NCI-H2196 (cell line): ENCODE measurements around the gene ZP1.
"Not testable (repeated sequence)": the region's sequence is repeated elsewhere in the genome, so short reads cannot be mapped to it uniquely, and the experiment has no call there.

Experiments used
- DNase-seq: peaks from one replicate; lab custom pipeline; 2025; ENCODE audit not compliant: unreplicated experiment; lab: John Stamatoyannopoulos, UW

ZP1 gene

DNA sequence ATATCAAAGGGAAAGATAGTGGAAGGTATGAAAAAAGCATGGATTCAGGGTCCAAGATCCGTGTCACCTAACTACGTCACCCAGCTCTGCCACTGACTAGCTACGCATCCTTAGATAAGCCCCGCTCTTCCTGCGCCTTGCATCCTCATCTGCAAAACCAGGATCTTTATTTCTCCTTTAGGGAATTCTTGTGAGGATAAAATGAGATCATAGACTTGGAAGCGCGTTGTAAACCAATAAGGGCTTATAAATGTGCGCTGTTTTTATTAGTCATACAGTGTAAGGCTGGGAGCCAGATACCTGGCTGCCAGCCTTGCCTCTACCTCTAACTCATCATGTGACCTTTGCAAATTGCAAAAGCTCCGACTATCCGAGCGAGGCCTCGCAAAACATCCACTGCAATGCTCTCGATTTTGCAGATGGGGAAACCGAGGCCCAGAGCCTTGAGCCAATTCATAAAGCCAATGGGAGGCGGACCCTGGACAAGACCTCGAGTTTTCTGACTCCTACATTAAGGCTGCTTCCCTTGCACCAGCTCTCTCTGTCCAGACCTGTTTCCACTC lies 38.3 kb downstream of the ZP1 start:
- peak; percentile 16 for DNase-seq

DNA sequence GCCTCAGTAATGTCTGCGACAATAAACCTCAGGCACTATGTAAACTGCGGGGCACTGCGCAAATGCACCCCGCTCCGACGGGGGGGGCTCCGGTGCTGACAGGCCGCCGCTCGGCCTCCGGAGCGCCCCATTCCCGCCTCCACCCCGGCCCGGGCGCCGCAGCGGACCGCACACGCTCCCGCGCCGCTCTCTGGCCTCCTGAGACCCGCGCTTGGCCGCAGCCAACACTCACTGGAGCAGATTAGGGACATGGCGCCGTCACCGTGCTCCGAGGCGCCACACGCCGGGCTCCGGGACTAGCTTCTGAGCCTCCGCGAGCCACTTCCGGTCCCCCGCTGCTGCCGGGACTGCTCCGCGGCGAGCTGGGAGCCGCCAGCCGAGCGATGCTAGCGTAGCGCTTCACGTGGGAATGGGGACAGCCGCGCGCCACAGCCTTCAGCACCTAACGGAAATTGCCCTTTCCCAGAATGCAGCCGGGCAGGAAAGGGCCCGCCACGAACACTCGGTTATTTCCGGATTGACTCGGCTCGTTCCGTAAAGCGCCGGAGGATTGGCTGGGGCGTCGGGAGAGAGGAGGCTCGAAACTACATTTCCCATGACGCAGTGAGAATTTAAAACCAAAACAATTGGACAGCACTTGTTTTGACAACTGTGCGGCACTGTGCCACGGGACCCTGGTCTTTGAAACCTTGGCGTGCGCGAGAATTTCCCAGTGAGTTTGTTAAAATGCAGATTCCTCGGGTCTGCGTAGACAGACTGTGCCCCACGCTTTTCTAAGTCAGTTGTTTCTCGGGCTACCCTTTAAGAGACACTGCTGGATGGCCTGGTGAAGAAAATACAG lies 39.0 kb downstream of the ZP1 start, which contains the start of gene PRPF19:
Gene PRPF19 (minus strand): TSS at position 454 of the 841 bp plus-strand sequence. CDS start 203 bp downstream, at position 251.
- peak; percentile 98 for DNase-seq

DNA sequence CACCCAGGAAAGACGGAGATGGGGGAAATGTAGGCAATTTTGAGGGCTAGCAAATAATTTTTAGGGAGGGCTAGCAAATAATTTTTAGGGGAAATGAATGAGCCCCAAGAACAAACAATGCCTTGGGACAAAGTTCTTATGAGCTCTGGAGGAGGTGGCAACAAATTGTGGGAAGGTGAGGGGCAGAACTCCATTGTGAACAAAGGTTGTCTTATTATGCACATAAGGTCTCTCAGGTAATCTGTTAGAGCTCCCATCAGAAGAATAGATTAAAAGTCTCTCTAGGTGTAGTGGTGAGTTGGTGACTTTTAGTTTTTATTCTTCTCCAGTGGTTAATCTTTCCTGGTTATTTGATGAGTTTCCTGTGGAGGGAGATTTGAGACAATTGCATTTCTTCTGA lies 41.5 kb downstream of the ZP1 start:
- no peak for DNase-seq

DNA sequence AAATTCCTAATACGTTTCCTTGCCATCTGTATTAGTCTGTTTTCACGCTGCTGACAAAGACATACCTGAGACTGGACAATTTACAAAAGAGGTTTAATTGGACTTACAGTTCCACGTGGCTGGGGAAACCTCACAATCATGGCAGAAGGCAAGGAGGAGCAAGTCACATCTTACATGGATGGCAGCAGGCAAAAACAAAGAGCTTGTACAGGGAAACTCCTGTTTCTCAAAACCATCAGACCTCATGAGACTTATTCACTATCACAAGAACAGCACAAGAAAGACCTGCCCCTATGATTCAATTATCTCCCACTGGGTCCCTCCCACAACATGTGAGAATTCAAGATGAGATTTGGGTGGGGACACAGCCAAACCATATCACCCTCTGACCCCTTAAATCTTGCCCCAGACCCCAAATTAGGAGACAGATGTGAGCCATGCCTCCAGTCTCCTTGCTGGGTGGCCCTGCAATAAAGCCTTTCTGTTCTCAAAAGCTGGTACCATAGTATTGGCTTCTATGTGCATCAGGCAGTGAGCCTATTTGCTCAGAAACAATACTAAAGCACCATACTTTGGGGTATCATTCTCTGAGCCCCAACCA lies 42.4 kb downstream of the ZP1 start:
- DNase-seq = not testable (repeated sequence)

DNA sequence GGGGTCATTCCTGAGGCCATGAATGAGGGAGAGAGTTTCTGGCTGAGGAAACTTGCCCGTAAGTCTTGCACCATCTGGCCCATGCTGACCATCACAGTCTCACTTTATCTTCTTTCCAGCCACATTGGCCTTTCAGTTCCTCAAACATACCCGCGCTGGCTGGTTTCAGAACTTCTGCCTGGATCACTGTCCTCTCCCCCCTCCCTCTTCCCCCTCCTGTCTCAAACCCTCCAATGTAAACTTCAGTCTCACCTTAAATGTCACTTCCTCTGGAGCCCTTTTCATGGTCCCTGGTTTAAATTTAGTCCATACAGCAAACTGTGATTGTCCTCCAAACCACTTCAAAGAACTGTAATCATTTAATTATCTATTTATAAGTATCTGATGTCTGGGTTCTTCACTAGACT lies 42.9 kb downstream of the ZP1 start:
- no peak for DNase-seq

DNA sequence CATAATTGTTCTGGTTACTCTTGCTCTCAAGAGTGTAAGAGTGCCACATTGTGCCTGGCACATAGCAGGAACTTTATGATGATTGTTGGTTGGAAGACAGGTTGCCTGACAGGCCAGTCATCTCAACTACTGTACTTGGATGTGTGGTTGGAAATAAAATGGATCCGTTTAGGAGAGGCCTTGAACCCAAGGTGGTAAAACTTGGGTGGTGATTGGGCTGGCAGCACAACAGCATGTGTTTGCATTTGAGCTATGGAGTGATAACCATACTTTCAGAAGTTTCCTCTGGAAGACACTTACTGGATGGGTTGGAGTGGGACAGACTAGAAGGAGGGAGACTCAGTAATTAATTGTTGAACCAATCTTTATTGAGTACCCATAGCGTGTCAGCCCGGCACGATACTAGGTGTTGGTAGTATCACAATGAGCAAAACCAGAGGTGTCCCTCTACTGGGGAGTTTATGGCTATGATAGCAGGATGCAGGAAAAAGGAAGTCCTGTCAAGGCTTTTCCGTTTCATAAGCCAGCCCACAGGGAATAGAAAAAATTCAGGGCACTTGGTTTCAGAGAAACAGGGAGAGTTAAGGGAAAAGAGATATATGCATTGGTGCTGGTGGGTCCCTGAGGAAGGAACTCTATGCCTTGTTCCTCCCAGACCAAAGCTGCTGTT lies 43.5 kb downstream of the ZP1 start:
- no peak for DNase-seq

DNA sequence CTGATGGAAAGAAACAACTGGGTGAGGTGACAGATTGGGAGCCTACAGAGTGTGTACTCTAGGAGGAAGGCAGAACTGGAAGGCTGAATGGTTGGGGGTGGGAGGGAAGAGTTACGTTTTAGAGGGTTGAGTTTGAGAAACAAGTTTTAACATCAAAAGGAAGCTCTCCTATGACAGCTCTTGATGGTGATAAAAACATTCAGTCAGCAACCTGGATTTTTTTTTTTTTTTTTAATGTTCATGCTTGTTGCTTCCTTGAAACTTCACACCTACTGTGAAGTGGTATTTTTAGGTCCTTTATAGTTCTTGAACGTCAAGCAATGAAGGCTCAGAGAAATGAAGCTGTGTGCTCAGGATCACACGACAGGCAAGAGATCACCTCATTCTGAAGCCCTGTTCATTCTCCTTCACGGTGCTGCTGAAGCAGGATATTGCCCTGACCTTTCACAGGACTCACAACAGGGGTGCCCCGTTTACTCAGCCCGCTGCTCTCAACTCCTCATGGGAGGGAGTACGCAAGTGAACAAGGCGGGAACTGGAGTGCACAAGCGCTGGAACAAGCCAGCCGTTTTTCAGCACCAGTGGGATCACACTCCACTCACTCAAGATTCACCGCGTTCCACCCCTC lies 45.0 kb downstream of the ZP1 start:
- DNase-seq = no peak

DNA sequence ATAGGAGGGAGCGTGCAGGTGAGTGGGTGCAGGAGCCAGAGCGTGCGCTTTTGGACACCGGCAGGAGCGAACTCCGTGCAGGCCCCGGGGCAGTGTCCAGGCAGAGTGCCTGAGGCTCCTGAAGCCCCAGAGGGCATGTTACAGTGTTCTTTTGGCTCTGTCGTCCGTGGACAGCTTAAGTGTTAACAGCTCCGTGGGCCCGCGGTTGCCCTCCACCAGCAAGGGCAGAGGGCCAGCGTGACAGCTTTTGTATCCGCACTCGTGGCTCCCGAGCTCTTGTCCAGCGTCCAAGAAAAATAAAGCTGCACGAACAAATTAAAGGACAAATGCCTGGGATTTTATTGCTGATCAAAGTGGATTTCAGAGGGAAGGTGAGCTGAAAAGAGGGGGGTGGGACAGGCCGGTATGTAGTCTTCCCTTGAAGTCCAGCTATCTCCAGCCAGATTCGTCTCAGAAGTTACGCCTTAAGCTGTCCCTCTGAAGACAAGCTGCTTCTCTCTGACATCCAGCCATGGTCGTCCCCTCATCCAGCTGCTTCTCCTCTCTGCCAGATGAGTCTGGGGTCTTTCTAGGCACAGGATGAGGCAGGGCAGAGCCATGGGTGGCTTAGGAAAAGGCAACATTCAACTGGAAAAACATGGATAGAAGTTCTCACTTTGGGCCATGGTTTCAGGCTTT lies 45.6 kb downstream of the ZP1 start:
- DNase-seq = no peak

DNA sequence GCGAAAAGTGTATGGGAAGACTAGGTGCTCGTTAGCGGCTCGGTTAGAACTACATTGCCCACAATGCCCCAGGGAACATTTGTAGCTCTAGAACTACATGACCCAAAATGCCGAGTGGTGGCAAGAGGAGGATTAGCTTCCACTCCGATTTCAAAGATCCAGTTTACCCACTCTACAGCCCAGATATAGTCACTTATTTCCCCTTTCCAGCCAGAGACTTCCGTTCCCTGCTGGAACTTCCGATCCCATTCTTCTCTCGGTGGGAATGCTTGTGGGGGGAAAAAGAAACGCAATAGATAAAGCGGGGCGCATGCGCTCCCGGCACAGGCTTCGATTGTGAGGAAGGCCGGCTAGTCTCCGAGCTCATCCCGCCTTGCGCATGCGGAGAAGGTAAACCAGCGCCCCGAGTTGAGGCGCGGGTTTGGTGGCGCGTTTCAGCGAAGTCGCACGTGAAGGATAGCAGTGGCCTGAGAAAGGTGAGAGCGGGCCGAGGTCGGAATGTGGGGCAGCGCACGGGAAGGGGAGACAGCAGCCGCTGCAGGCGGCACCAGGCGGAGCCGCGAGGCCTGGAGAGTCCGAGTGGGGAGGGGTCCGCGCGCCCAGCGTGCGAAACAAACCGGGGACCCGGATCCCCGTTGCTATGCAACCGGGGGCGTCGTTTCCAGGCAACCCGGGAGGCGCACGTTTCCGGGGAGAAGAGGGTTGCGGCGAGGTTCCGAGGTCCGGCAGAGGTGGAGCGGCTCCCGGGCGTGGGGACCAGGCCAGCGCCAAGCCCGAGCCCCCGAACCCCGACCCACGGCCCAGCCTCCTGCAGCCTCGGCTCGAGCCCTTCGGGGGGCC lies 46.7 kb downstream of the ZP1 start, which contains the start of gene TMEM109:
Gene TMEM109 (plus strand): TSS at position 366 of the 840 bp plus-strand sequence. CDS start 5,536 bp downstream, outside the sequence.
- peak; percentile 93 for DNase-seq

DNA sequence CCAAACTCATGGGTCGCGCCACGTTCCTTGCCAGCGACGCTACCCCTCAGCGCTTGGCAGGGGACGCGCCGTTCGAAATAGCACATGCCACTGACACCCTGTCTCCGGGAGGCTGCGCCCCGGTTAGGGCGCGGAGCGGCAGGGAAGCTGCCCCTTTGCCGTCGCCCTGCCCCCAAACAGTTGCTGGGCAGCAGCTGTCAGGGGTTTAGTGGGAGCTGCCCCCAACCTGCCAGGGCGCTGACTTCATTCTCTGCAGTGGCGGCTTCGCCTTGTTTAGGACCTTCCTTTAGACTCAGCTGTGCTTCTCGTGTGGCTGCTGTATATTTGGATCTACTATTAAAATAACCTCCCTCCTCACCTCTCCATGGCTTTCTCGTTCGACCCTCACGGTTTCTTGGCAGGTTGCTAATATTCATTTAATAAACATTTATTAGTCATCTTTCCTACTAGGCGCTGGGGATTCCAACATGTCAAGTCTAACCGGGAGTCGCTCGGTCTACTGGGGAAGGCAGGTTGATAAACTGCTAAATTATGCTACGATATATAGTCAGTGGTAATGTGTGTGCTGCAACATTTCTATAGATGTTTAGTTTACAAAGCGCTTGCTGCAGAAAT lies 47.4 kb downstream of the ZP1 start:
- DNase-seq = no peak

DNA sequence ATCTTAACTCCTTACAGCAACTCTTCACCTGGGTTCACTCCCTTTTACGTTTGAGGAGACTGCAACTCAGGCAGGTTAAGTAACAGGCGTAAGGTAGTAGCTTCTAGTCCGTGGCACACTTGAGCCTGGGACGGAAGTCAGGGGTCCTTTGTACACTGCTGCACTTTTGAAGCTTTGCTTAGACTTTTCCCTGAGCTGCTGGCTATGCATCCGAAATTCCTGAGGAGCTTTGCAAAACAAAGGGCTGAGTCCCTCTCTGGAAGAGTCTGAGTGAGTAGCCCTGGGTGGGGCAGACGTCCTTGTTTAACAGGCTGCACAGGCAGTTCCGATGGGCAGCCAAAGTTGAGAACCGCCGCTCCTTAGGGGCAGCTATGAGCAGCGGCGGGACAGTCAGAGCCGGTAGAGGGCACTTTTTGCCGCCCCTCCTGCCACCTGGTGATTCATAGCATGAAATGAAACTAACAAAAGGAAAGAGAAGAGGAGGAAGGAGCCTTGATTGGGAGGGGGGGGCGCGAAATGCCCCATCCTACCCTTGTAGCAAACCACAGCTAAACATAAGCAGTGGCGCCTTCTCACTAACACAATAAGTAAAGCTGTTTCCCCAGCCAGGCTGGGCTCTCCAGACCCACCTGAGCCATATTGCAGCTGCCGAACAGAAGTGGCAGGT lies 48.0 kb downstream of the ZP1 start:
- no peak for DNase-seq

DNA sequence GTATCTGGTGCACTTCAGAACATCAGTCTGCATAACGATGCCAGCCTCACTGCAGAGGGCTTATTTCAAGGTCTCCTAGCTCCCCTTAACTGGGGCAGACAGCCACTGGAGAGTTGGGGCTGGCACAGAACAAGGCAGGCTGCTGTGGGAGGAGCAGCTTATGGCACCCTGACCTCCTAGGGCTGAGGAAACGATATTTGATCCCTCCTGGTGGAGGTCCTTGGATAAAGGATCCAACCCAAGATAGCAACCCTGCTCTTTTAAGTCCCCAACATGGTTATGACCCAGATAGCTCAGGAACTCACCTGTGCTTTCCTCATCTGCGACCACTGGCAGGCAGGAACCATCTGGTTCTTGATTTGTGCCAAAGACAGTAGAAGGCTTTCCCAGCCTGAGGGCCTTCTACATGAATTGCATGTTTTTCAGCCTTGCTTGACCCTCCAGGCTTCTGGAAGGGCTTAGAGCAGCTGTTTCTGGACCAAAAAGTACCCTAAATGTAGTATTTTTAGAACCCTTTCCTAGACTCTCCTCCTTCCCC lies 49.4 kb downstream of the ZP1 start:
- DNase-seq = no peak

DNA sequence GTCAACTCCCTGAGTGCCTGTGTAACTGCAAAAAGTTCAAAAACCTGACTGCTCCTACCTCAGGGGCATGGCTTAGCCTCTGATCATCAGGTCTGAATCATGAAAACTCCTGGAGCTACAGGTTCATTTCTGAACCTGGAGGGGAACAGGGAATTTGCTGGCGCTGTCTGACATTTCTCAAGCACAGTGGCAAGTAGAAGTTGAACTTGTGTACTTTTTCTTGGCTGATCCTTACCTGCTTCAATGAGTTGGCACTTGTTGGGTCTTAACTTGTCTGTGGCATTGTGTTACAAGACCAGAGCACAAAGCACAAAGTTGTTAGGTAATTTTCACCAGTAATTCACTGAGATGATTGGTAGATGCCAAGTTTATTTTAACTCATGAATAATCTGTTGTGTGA lies 49.9 kb downstream of the ZP1 start:
- DNase-seq = no peak

DNA sequence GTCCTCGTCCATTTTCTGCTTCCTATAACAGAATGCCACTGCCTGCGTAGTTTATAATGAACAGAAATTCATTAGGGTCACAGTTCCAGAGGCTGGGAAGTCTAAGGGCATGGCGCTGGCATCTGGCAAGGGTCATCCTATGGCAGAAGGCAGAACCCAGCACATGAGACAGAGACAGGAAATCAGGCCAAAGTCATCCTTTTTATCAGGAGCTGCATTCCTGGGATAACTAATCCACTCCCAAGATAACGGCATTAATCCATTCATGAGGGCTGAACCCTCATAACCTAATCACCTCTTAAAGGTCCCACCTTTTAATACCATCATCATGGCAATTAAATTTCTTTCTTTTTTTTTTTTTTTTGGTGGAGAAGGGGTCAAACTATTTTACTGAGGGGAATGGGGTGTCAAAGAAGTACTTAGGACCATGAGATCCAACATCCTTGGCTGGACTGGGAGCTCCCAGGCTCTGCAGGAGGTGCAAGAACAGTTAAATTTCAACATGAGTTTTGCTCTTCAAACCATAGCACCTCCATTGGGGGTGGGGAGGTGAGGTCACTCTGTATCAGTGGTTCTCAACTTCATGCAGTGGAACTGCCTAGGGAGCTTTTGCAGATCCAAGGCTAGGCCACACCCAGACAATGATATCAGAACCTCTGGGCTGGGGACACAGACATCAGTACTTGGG lies 51.1 kb downstream of the ZP1 start:
- no peak for DNase-seq

DNA sequence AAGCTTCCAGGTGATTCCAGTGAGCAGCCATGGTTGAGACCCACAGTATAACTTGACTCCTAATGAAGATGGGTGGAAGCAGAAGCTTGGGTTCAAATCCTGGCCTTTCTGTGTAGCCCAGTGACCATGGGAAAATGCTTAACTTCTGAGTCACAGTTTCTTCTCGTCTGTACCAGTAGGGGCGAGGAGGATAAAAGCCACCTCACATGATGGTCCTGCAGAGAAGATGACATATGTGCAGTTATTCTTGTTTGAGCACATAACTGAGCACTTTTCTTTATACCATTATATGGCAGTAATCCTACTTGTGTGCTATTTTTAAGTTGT lies 51.6 kb downstream of the ZP1 start:
- DNase-seq = no peak

DNA sequence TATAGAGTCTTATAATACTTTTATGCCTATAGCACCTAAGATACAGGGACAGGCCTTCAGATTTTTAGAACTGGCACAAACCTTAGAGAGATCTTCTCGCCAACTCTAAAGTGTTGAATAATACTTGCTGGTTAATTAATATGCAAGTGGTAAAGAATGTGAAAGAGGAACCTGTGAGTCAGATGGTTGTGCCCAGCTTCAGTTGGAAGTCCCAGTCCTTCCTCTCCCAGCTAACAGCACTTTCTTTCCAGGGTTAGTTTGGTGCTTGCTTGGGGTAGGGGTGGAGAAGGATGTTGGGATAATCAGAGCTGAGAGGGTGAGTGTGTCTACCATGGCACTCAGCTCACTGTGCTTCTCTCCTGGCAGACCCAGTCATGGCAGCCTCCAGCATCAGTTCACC lies 52.0 kb downstream of the ZP1 start:
- no peak for DNase-seq

DNA sequence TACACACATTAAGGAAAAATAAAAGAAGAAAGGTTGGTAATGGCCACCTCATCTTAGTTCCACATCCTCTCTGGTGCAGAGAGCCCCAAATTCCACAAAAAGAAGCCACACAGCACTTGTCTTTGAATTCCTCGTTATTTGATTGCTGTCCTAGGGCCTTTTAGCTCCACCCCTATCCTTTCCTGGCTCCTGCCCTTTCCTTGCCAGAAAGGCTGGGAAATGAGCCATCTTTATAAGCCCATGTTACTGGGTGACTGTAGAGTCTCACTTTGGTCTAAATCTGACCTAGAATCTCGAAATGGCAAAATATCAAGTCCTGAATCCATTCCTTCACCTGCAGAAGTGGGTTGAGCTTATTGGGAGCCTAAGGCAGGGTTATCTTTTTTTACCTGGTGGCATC lies 52.6 kb downstream of the ZP1 start:
- no peak for DNase-seq

DNA sequence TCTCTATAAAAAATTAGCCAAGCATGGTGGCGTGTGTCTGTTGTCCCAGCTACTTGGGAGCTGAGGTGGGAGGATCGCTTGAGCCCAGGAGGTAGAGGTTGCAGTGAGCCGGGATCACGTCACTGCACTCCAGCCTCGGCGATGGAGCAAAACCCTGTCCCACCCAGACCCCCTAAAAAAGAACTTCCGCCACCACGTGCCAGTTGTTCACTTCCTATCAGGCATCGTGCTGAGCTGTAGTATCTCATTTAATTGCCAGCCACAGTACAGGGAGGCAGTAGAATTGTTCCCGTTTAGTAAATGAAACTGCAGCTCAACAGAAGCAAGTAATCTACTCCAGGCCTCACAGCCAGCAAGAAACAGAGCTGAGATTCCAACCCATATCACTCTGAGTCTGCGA lies 53.9 kb downstream of the ZP1 start:
- no peak for DNase-seq
